ENCODE results near the gene APBA2. TPM values are rescaled to one million over a fixed set of nuclear protein-coding genes. Genes with fewer than 3 reads are reported as not detected.
A peak's percentile ranks its signal among the peaks of the same experiment; 100 is the strongest.

Gene APBA2
- total RNA-seq, 4 donors from 2014 or later = 1.3 to 7.0 (median 2.4) TPM

- H3K4me1 ChIP-seq = no peaks in the 10 kb centered on the region
- no CpG with 5 or more reads among the region's 6 CpGs for WGBS
- H3K36me3 ChIP-seq = no peaks in the 10 kb centered on the region
- no peak overlapping the region for H3K4me3 ChIP-seq
- peak in 1 of 2 donors; percentile 25 for DNase-seq (ENCODE audit: low spot score in 2 of 2)
- no peak overlapping the region for H3K27ac ChIP-seq
- TF ChIP-seq POLR2AphosphoS5 (IDR thresholded peaks at IDR 0.05) (no peak), CTCF (IDR thresholded peaks at IDR 0.05) (no peak), POLR2A (IDR thresholded peaks at IDR 0.05) (no peak), EP300 (IDR thresholded peaks at IDR 0.05) (no peak)
- no peaks in the 10 kb centered on the region for H3K9me3 ChIP-seq
- H3K27me3 ChIP-seq = peaks cover 12% of the 10 kb centered on the region
These were observed 248.5 kb downstream of the APBA2 start for GRCh38 chr15:29134239-29134638.

- no peaks in the 10 kb centered on the region for H3K9me3 ChIP-seq
- WGBS = 74% methylated on average over 13 of the region's 14 CpGs
- TF ChIP-seq POLR2A (IDR thresholded peaks at IDR 0.05) (no peak), EP300 (IDR thresholded peaks at IDR 0.05) (no peak), POLR2AphosphoS5 (IDR thresholded peaks at IDR 0.05) (no peak), CTCF (IDR thresholded peaks at IDR 0.05) (no peak)
- peaks cover 3% of the 10 kb centered on the region for H3K4me1 ChIP-seq
- DNase-seq (ENCODE audit: low spot score in 2 of 2) = peak in 1 of 2 donors; percentile 36
- H3K27me3 ChIP-seq = peaks cover 17% of the 10 kb centered on the region
- no peak overlapping the region for H3K4me3 ChIP-seq
- H3K36me3 ChIP-seq = no peaks in the 10 kb centered on the region
- H3K27ac ChIP-seq = no peak overlapping the region
These were observed 249.0 kb downstream of the APBA2 start for GRCh38 chr15:29134641-29135308.

- Histone ChIP-seq H3K27me3 (peaks cover 17% of the 10 kb centered on the region), H3K9me3 (no peaks in the 10 kb centered on the region), H3K4me3 (no peak overlapping the region), H3K27ac (no peak overlapping the region), H3K4me1 (peaks cover 6% of the 10 kb centered on the region), H3K36me3 (no peaks in the 10 kb centered on the region)
- WGBS = 63% methylated on average over 6 of the region's 6 CpGs
- DNase-seq (ENCODE audit: low spot score in 2 of 2) = no peak
- TF ChIP-seq CTCF (IDR thresholded peaks at IDR 0.05) (no peak), POLR2A (IDR thresholded peaks at IDR 0.05) (no peak), EP300 (IDR thresholded peaks at IDR 0.05) (no peak), POLR2AphosphoS5 (IDR thresholded peaks at IDR 0.05) (no peak)
These were observed 249.5 kb downstream of the APBA2 start for GRCh38 chr15:29135309-29135657.

GRCh38 chr15:29135702-29136646 lies 250.2 kb downstream of the APBA2 start:
- H3K36me3 ChIP-seq = no peaks in the 10 kb centered on the region
- 90% methylated on average over 24 of the region's 31 CpGs for WGBS

More at GRCh38 chr15:29135702-29136646, 250.2 kb downstream of the APBA2 start:
- Histone ChIP-seq H3K9me3 (no peaks in the 10 kb centered on the region), H3K27me3 (peaks cover 21% of the 10 kb centered on the region), H3K27ac (no peak overlapping the region), H3K4me1 (peaks cover 6% of the 10 kb centered on the region), H3K4me3 (no peak overlapping the region)
- peak in 1 of 2 donors; percentile 49 for DNase-seq (ENCODE audit: low spot score in 2 of 2)
- TF ChIP-seq EP300 (IDR thresholded peaks at IDR 0.05) = no peak
- no peak for TF ChIP-seq POLR2AphosphoS5 (IDR thresholded peaks at IDR 0.05)
- TF ChIP-seq CTCF (IDR thresholded peaks at IDR 0.05) = no peak
- no peak for TF ChIP-seq POLR2A (IDR thresholded peaks at IDR 0.05)
